GM12878 (cell line): ENCODE measurements around the gene ME1.

Experiments
- ATF7 ChIP-seq: fragments of 450-650 bp; IDR thresholded peaks from 2 replicates; pipeline ENCODE4 v1.6.1; 2016; ENCODE audit warnings: low read depth, mild to moderate bottlenecking
- EZH2 ChIP-seq: IDR thresholded peaks from 2 replicates; pipeline ENCODE4 v1.6.1; 2012; ENCODE audit warnings: low read depth, mild to moderate bottlenecking, control low read depth, inconsistent platforms, low read length, borderline replicate concordance; ENCODE audit not compliant: control insufficient read depth
- FOXM1 ChIP-seq: IDR thresholded peaks from 2 replicates; pipeline ENCODE4 v1.6.1; 2012; ENCODE audit warnings: low read depth, mild to moderate bottlenecking, inconsistent platforms, low read length, moderate library complexity
- KDM1A ChIP-seq: fragments of 200-600 bp; sonication (generic); IDR thresholded peaks from 2 replicates; pipeline ENCODE4 v1.6.1; 2016; ENCODE audit warnings: borderline replicate concordance
- RCOR1 ChIP-seq: conservative IDR thresholded peaks from 2 replicates; pipeline ENCODE4 v1.6.1; 2012; ENCODE audit warnings: low read depth, low read length, improper control_type of control experiment
- SRF ChIP-seq, 2 experiments: IDR thresholded peaks; 2 replicates each; pipeline ENCODE4 v1.6.1; 2011; ENCODE audit warnings: low read depth in 2 of 2, low read length in 2 of 2, mild to moderate bottlenecking in 1 of 2, moderate library complexity in 1 of 2
- TARDBP ChIP-seq: IDR thresholded peaks from 2 replicates; pipeline ENCODE4 v1.6.1; 2016; ENCODE audit warnings: borderline replicate concordance
- TF ChIP-seq, protein P1 (sequence below), 3 experiments: IDR thresholded peaks in 2 of 3; conservative IDR thresholded peaks in 1 of 3; 2 replicates each; pipeline ENCODE4 v1.5.1; 2011; ENCODE audit warnings: low read depth in 3 of 3, low read length in 3 of 3, mild to moderate bottlenecking in 3 of 3, control low read depth in 2 of 3, moderate library complexity in 2 of 3, inconsistent platforms in 1 of 3, mixed read lengths in 1 of 3; ENCODE audit not compliant: control insufficient read depth in 2 of 3, insufficient read depth in 1 of 3; ENCODE audit errors: extremely low read depth in 1 of 3
- TF ChIP-seq, protein P2 (sequence below): fragments of 450-650 bp; IDR thresholded peaks from 2 replicates; pipeline ENCODE4 v1.6.1; 2017; ENCODE audit warnings: mild to moderate bottlenecking, low read depth, inconsistent platforms; ENCODE audit not compliant: poor library complexity, severe bottlenecking

DNA sequence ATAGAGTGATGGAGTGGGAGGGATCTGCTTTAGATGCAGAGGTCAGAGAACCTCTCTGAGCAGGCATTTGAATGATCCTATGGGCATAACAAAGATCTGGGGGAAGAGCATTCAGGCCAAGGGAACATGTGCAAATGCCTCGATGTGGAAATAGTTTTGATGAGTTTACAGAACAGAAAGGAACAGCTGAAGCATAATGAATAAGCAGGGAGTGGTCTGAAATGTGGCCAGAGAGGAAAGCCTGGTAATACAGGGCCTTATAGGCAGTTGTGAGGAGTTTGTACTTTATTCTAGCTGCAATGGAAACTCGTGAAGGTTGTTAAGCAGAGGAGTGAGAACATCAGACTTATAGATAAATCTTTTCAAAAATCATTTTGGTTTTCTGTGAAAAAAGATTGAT, 33.0 kb upstream of the ME1 start:
- TF ChIP-seq KDM1A (no peak), ATF7 (no peak), RCOR1 (no peak), EZH2 (no peak), FOXM1 (no peak), TARDBP (no peak), SRF (IDR thresholded peaks at IDR 0.05; ENCODE audit: low read depth in 2 of 2, low read length in 2 of 2) (no peak)
- TF ChIP-seq, protein P1, sequence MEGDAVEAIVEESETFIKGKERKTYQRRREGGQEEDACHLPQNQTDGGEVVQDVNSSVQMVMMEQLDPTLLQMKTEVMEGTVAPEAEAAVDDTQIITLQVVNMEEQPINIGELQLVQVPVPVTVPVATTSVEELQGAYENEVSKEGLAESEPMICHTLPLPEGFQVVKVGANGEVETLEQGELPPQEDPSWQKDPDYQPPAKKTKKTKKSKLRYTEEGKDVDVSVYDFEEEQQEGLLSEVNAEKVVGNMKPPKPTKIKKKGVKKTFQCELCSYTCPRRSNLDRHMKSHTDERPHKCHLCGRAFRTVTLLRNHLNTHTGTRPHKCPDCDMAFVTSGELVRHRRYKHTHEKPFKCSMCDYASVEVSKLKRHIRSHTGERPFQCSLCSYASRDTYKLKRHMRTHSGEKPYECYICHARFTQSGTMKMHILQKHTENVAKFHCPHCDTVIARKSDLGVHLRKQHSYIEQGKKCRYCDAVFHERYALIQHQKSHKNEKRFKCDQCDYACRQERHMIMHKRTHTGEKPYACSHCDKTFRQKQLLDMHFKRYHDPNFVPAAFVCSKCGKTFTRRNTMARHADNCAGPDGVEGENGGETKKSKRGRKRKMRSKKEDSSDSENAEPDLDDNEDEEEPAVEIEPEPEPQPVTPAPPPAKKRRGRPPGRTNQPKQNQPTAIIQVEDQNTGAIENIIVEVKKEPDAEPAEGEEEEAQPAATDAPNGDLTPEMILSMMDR (IDR thresholded peaks at IDR 0.05 in 2 of 3, conservative IDR thresholded peaks at IDR 0.05 in 1 of 3; ENCODE audit: control insufficient read depth in 2 of 3, extremely low read depth in 1 of 3, insufficient read depth in 1 of 3, low read depth in 3 of 3, low read length in 3 of 3): no peak
- TF ChIP-seq, protein P2, sequence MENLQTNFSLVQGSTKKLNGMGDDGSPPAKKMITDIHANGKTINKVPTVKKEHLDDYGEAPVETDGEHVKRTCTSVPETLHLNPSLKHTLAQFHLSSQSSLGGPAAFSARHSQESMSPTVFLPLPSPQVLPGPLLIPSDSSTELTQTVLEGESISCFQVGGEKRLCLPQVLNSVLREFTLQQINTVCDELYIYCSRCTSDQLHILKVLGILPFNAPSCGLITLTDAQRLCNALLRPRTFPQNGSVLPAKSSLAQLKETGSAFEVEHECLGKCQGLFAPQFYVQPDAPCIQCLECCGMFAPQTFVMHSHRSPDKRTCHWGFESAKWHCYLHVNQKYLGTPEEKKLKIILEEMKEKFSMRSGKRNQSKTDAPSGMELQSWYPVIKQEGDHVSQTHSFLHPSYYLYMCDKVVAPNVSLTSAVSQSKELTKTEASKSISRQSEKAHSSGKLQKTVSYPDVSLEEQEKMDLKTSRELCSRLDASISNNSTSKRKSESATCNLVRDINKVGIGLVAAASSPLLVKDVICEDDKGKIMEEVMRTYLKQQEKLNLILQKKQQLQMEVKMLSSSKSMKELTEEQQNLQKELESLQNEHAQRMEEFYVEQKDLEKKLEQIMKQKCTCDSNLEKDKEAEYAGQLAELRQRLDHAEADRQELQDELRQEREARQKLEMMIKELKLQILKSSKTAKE: no peak
